Ovary (tissue), 3 donors: ENCODE measurements around the gene ZNF556.

ENCODE experiments used
- POLR2A ChIP-seq: fragments of 450-650 bp; IDR thresholded peaks from one replicate; pipeline ENCODE4 v1.6.1; 2017; ENCODE audit warnings: antibody characterized with exemption, mild to moderate bottlenecking, moderate library complexity
- TF ChIP-seq, protein P1 (sequence below), 3 donors: fragments of 450-650 bp in 2 of 3; fragments of 200-600 bp in 1 of 3; IDR thresholded peaks; one replicate each; pipeline versions ENCODE4 v1.5.1 to v1.8.0; 2016 to 2022; ENCODE audit warnings: antibody characterized with exemption in 3 of 3, mild to moderate bottlenecking in 1 of 3
- donor health status: DM: no; HTN: no; CAD: no.

DNA sequence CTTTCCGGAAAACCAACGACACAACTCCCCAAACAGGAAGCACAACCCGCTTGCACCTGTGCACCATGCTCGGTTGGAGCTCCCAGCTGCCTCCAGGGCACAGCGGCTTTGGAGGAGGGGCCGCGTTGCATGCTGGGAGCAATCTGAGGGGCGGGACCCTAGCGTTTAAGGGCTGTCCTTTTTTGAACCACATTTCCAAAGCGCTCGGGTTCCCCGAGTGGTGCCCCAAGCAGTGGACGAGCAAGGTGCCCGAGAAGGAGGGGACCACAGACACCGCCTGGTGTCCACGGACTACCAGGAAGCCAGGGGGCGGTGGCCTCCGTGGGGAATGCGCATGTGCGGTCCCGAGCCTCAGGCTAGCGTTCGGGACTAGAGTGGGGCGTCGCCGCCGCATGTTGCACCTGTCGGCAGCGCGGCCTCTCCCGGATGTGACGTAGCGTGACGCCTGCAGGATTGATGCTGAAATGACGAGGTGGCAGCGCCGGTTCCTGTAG is 21.6 kb downstream of the ZNF556 start:
- no peak for TF ChIP-seq POLR2A
- TF ChIP-seq, protein P1, sequence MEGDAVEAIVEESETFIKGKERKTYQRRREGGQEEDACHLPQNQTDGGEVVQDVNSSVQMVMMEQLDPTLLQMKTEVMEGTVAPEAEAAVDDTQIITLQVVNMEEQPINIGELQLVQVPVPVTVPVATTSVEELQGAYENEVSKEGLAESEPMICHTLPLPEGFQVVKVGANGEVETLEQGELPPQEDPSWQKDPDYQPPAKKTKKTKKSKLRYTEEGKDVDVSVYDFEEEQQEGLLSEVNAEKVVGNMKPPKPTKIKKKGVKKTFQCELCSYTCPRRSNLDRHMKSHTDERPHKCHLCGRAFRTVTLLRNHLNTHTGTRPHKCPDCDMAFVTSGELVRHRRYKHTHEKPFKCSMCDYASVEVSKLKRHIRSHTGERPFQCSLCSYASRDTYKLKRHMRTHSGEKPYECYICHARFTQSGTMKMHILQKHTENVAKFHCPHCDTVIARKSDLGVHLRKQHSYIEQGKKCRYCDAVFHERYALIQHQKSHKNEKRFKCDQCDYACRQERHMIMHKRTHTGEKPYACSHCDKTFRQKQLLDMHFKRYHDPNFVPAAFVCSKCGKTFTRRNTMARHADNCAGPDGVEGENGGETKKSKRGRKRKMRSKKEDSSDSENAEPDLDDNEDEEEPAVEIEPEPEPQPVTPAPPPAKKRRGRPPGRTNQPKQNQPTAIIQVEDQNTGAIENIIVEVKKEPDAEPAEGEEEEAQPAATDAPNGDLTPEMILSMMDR (IDR thresholded peaks at IDR 0.05), result no peak
